ENCODE results near the gene APBB2.

Gene APBB2

DNA sequence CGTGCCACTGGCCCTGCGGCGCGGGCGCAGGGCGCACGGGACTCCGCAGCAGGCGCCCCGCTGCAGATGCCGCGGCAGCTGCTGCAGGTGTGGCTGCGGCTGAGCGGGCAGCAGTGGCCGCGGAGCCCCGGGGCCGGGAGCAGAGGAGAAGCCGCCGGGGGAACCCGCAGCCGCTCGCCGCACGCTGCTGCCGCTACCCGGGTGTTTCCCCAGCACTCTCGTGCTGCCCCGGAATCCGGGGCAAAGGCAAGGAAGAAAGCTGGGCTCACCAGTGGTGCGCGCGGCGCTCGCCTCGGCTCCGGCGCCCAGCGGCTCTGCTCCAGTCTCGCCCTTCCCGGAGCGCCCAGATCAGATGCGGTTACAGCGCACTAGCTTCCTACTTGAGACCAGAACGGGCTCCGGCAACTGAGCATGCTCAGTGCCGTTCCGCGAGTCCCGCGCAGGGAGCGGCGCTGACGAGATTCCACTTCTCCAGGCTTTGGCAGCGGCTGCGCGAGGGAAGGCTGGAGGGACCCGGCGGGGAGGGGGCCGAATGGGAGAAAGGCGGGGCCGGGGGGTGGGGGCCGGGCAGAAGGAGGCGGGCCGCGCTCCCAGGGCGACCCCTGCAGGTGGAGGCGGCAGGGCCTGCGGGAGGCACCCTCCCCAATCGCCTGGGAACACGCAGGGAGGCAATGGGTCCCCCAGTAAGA is at the start of gene APBB2:
APBB2 (minus strand) TSS at position 407 of the 689 bp plus-strand sequence. CDS start 181,288 bp downstream, outside the sequence.
- peak in 1 of 4 experiments; percentile 13 for DNase-seq

- DNase-seq = no peak
Measured at GRCh38 chr4:41262198-41262597, 47.9 kb upstream of the APBB2 start.

- DNase-seq = no peak
Measured at GRCh38 chr4:41260116-41260733, 45.9 kb upstream of the APBB2 start.

- DNase-seq = no peak
Measured at GRCh38 chr4:41258783-41259182, 44.4 kb upstream of the APBB2 start.

DNA sequence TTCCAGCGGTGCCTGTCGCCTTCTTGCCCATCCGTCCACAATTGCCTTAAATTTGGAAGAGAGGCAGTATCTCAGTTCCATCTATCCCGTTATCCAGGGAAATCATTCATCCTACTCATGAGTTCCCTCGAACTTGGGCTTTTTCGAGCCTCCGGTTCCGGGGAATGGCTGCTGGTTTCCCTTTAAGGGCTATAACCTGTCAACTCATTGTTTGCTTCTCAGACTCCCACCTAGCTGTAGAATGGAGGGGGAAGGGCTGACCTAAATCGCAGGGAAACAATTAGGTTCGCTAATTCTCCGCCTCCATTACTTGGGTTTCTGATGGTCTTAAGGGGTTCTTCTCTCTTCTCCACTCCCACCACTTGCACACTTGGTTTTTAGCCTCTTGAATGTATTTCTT is 43.6 kb upstream of the APBB2 start:
- DNase-seq = no peak

- no peak for DNase-seq
Measured at GRCh38 chr4:41257257-41257901, 43.0 kb upstream of the APBB2 start.

DNA sequence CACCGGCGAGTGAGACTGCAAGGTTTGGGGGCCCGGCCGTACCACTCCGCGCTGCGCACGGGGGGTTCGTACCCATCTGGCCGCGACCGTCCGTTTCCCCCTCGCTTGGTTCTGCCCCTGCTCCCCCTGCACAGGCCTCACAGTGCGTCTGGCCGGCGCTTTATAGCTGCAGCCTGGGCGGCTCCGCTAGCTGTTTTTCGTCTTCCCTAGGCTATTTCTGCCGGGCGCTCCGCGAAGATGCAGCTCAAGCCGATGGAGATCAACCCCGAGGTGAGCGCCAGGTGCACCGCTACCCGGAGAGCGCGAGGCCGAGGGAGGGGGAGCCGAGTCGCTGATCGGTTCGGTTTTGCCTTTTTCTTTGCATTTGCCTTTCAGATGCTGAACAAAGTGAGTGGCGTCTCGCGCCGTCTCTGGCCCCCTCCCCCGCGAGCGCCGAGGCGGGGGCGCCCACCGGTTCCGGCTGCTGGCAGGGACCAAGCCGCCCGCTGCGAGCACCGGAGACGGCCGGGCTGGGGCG is 42.5 kb upstream of the APBB2 start, which contains the start of gene UCHL1:
UCHL1 (plus strand) TSS at position 189 of the 517 bp plus-strand sequence; CDS start at position 238, 49 bp downstream.
- no peak for DNase-seq

DNA sequence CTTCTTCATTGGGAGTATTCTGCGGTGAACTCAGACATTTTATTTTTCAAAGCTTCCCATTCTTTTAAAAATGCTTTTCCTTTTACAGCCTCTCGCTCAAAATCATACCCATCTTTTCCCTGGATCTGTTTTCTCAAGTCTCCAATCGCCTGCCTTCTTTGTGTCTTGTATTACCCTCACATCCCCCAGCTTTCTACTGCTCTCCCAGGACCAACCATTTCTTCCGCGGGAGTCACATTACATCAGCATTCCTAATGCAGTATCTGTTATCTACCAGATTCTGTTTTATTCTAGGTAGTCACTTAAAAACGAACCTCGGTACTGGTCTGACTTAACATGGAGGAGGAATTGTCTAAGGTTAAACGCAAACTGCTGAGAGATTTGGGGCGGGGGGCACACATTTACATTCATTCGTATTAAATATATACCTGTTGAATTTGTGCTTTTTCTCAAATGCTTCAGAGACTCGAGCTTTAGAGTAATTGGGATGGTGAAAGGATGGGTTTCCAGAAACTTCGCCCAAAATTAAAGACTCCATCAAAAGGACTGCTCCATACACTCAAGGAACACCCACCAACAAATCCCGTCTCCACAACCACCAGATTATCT is 41.9 kb upstream of the APBB2 start:
- DNase-seq = no peak

- DNase-seq = no peak
Measured at GRCh38 chr4:41245983-41246382, 31.6 kb upstream of the APBB2 start.

DNA sequence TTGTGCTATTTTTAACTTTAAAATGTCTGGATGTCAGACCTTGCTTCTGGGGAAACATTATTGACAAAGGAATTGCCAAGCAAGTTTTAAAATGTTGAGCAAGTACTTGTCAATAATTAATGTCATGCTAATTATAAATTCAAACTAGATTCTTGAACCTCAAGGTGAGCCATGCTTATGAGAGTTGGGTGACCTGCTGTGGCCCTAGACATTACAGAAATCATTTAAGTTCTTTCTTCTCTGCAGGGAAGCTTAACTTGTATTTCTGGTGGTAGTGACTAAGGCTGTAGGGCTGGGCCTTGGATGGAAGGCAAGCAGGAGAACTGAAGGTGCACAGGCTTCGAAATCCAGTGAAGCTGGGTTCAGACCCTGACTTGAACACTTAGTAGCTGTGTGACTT is 27.6 kb upstream of the APBB2 start:
- DNase-seq = no peak

- DNase-seq = no peak
Measured at GRCh38 chr4:41236508-41236907, 22.2 kb upstream of the APBB2 start.

DNA sequence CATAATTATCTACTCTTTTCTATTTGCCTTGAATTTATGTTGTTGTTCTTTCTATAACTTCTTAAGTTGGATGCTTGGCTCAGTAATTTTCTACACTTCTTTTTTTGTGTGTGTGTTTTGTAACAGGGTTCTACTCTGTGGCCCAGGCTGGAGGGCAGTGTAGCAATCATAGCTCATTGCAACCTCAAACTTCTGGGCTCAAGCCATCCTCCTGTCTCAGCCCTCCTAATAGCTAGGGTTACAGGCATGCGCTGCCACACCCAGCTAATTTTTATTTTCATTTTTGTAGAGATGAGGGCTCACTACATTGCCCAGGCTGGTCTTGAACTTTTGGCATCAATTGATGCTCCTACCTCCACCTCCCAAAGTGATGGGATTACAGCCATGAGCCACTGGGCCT is 21.7 kb upstream of the APBB2 start:
- no peak for DNase-seq

DNA sequence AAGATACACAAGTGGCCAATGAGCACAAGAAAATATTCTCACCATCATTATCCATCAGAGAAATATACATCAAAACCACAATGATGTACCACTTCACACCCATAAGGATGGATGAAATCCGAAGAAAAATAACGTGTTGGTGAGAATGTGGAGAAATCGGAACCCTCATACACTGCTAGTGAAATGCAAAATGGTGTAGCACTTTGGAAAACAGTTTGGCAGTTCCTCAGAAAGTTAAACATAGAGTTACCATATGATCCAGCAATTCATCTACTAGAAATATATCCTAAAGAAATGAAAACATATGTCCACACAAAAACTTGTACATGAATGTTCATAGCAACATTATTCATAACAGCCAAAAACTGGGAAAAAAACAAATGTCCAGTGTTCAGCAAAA is 18.5 kb upstream of the APBB2 start:
- DNase-seq = no peak

DNA sequence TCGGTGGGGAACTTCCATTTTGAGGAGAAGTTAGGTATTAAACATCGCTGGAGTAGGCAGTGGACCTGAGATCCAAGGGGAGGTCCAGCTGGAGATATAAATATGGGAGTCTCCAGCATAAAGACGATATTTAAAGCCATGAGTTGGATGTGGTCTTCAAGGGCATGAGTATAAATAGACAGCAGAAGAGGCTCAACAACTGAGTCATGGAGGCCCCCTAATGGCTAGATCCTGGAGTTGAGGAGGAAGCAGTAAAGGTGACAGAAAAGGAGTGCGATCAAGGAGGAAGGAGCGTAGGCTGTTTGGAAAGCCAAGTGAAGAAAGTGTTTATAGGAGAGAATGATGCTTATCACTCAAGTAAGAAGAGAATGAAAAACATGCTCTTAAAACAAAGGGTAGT is 18.1 kb upstream of the APBB2 start:
- no peak for DNase-seq

DNA sequence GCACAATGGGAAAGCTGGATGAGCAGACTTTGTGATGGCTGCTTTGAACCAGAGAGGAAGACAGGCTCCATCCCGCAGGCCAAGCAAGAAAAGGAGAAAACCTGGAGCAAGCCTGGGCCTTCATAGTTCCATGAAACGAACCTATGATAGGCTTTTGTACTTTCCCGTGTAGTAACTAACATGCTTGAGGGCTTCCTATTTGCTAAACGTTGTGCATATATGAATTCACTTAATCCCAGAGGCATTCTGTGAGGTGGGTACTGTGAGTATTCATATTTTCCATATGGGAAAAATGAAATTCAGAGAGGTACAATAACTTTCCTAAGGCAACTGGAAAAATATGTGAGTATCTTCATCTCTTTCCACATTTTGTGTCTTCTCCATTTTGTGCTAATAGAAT is 13.6 kb upstream of the APBB2 start:
- DNase-seq = no peak

DNA sequence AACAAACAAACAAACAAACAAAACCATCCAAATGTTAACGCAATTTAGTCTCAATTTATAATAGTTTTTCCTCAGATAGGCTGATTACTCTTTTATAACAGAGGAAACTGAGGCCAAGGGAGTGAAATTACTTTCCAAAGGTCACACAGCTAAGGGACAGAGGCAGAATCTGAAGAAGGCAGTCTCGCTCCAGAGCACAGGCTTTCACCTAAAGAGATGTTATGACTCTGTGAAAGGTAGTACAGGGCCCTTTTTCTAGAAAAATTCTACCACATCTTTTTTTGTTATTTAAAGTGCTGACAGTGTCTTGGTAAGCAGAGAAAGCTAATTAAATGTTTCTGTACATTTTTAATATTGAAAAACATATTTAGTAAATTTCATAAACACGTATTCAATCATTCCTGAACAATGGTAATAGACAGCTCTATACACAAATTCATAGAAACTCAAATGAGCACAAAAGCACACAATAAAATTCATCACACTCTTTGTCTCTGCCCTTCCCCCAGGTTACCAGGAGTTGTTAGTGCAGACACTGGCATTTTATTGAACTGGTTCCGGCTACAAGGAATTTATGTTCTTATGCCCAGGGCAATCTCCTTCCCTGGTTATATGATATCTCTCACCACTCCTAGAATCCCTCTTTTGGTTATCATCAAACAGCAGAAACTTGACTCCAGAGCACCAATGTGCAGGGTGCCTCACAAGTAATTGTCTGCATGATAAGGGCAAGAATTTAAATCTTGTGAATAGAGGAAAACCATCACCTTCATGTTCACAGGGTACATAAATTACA is 7.7 kb upstream of the APBB2 start:
- no peak for DNase-seq

- no peak for DNase-seq
Measured at GRCh38 chr4:41219421-41219950, 5.1 kb upstream of the APBB2 start.

GRCh38 chr4:41218703-41219102 is 4.4 kb upstream of the APBB2 start:
- DNase-seq = no peak

DNA sequence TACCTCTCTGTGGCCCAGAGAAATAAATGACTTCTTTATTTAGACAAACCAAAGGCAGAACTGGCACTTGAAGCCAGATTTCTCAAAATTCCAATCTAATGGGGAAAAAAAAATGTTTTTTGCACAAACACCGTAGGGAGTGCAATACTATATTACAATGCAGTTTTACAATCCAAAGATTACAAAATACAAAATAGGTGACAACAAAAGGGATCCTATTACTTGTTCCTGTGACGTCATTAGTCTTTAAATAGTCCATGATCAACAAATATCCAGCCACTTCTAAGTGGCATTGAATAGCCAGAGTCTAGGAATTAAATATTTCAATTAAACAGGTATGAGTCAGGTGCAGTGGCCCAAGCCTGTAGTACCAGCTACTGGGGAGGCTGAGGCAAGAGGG is 3.0 kb upstream of the APBB2 start:
- DNase-seq = no peak

DNA sequence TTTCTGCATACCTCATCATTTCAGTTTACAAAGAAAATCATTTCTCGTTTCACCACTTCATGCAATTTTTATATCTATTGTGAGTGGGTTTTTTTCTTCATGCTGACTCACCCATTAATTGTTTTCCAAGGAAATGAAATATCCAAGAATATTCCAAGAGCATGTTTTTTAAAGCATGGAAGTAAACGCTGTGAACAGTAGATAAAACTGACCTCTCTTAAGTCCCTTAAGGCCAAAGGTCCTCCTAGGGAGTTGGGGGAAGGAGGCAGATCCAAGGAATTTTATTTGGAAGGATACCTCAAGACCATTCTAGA is 2.6 kb upstream of the APBB2 start:
- no peak for DNase-seq

- DNase-seq = peak in 1 of 4 experiments; percentile 12
Measured at GRCh38 chr4:41216294-41217019, 2.1 kb upstream of the APBB2 start.

DNA sequence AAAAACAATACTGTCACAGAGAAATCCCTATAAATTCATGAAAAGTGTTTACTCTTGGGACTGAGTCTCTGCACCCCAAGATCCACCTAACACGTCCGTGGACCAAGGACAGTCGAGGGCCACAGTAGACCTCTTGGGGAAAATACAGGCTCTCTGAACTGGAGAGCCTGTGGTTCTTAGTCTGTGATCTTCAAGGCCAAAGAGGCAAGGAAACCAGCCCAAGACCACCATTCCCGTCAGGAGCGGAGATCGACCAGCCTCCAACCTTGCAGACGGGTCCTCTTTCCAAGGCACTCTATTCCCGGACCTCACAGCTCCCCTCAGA is 1.6 kb upstream of the APBB2 start:
- DNase-seq = no peak
